Tibial nerve (tissue), 3 donors: ENCODE measurements around the gene UGT3A2.

Experiments used
- CTCF ChIP-seq, 5 experiments: fragments of 200-600 bp in 3 of 5; fragments of 450-650 bp in 2 of 5; sonication (generic) in 3 of 5; IDR thresholded peaks; one replicate each; pipeline ENCODE4 v1.5.1; 2016 to 2019; ENCODE audit warnings: antibody characterized with exemption in 5 of 5, mild to moderate bottlenecking in 3 of 5, moderate library complexity in 2 of 5
- POLR2A ChIP-seq, 2 donors: fragments of 450-650 bp; IDR thresholded peaks; one replicate each; pipeline ENCODE4 v1.6.1; 2017; ENCODE audit warnings: antibody characterized with exemption in 2 of 2, mild to moderate bottlenecking in 2 of 2, moderate library complexity in 2 of 2

GRCh38 chr5:36013182-36013581 lies 53.5 kb downstream of the UGT3A2 start:
- TF ChIP-seq POLR2A (IDR thresholded peaks at IDR 0.05) (no peak), CTCF (IDR thresholded peaks at IDR 0.05) (no peak)
